SK-N-MC (cell line): ENCODE measurements around the gene KCNN3.

Experiments
- EZH2 ChIP-seq: fragments of 200-600 bp; sonication (generic); IDR thresholded peaks from one replicate; pipeline ENCODE4 v1.6.1; 2017; ENCODE audit warnings: antibody characterized with exemption
- FOXP2 ChIP-seq: optimal IDR thresholded peaks from 2 replicates; pipeline ENCODE3; 2011; ENCODE audit warnings: mild to moderate bottlenecking, moderate library complexity; ENCODE audit not compliant: insufficient read depth; ENCODE audit errors: extremely low read length, control extremely low read depth
- POLR2AphosphoS5 ChIP-seq: IDR thresholded peaks from 2 replicates; pipeline ENCODE4 v1.6.1; 2012; ENCODE audit warnings: mild to moderate bottlenecking, low read depth, low read length, borderline replicate concordance

GRCh38 chr1:154859786-154860155 is 10.3 kb downstream of the KCNN3 start:
- TF ChIP-seq EZH2 (no peak), POLR2AphosphoS5 (no peak), FOXP2 (no peak)
